ENCODE results near the gene REEP5. TPM values are rescaled to one million over a fixed set of nuclear protein-coding genes. Genes with fewer than 3 reads are reported as not detected.
A peak's percentile ranks its signal among the peaks of the same experiment; 100 is the strongest.

REEP5 gene
- total RNA-seq, 1 donor from 2014 or later = 25.8 TPM

DNA sequence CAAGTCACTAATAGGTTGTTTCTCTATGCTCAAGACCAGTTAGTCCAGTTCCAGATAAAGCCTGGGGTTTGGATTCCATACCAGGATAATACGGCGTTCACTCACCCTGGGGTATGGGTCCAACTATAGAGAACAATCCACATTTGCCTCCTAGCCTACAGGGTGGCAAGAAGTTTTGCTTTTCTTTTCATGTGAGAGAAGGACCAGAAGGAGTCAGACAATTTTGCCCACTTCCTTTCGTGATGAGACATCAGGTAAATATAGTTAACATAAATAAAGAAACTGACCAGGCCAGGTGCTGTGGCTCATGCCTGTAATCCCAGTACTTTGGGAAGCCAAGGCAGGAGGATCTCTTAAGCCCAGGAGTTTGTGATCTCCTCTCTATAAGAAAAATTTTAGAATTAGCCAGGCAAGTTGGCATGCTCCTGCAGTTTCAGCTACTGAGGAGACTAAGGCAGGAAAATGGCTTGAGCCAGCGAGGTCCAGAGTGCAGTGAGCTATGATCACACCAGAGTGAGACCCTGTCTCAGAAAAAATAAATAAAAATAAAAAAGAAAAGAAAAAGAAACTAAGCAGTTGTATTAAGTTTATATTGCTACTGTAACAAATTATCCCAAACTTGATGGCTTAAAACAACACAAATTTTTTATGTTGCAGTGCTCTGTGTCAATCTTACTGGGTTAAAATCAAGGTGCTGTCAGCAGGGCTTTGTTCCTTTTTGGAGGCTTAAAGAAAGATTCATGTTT, 7.5 kb upstream of the REEP5 start:
- Mint-ChIP-seq H3K27me3 (ENCODE audit: low read depth) (no peaks in the 10 kb centered on the region), H3K36me3 (ENCODE audit: low read depth) (no peaks in the 10 kb centered on the region), H3K9me3 (no peaks in the 10 kb centered on the region), H3K4me3 (no peak overlapping the region), H3K27ac (ENCODE audit: unreplicated experiment) (no peak overlapping the region), H3K4me1 (peaks cover 4% of the 10 kb centered on the region)
- TF ChIP-seq, protein P1, sequence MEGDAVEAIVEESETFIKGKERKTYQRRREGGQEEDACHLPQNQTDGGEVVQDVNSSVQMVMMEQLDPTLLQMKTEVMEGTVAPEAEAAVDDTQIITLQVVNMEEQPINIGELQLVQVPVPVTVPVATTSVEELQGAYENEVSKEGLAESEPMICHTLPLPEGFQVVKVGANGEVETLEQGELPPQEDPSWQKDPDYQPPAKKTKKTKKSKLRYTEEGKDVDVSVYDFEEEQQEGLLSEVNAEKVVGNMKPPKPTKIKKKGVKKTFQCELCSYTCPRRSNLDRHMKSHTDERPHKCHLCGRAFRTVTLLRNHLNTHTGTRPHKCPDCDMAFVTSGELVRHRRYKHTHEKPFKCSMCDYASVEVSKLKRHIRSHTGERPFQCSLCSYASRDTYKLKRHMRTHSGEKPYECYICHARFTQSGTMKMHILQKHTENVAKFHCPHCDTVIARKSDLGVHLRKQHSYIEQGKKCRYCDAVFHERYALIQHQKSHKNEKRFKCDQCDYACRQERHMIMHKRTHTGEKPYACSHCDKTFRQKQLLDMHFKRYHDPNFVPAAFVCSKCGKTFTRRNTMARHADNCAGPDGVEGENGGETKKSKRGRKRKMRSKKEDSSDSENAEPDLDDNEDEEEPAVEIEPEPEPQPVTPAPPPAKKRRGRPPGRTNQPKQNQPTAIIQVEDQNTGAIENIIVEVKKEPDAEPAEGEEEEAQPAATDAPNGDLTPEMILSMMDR (conservative IDR thresholded peaks at IDR 0.05) = no peak
- DNase-seq (ENCODE audit: low read depth, low spot score) = no peak

DNA sequence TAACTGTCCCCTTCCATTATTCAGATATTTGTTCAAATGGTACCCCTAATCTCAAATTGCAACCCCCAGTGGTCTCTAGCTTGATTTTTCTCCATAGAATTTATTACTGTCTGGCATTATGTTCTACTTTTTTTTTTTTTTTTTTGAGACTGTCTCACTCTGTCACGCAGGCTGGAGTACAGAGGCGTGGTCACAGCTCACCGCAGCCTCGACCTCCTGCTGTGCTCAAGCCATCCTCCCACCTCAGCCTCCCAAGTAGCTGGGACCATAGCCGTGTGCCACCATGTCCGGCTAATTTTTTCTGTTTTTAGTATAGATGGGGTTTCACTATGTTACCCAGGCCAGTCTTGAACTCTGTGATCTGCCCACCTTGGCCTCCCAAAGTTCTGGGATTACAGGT, 2.0 kb upstream of the REEP5 start:
- Mint-ChIP-seq H3K27ac (ENCODE audit: unreplicated experiment) (no peak overlapping the region), H3K4me1 (peaks cover 22% of the 10 kb centered on the region), H3K27me3 (ENCODE audit: low read depth) (peaks cover 9% of the 10 kb centered on the region), H3K4me3 (peak overlapping the region; percentile 98), H3K36me3 (ENCODE audit: low read depth) (no peaks in the 10 kb centered on the region), H3K9me3 (no peaks in the 10 kb centered on the region)
- TF ChIP-seq, protein P1 (conservative IDR thresholded peaks at IDR 0.05) = no peak
- no peak for DNase-seq (ENCODE audit: low read depth, low spot score)

DNA sequence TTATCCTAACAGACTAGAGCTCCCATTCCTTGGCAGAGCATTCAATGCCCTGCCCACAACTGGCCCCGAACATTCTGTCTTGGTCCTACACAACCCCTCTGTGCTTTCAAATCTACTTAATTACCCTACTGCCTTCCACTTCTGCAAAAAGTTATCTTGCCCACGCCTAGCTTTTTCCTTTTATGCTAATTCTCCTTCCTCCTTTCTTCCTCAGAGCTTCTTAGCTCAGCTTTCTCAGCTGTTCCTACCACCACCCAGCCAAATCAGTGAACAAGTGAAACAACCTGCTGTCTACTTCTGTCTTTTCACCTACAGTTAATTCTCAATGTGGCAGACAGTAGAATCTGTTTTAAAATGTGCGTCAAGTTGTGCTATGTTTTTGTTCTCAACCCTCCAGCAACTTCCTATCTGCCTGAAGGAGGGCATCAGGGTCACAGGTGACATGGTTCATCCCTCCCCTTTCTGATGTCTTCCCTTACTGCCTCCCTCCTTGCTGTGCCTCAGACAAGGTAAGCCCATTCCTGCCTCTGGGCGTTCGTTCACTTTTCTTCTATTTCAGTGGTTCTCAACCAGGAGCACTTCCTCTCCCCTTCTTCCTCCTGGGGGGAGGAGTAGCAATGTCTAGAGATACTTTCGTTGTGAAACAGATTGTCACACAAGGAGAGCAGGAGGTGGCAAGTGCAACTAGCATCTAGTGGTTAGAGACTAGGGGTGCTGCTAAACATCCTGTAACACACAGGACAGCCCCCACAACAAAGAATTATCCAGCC, 1.3 kb upstream of the REEP5 start:
- H3K4me3 Mint-ChIP-seq = peak overlapping the region; percentile 98
- DNase-seq (ENCODE audit: low read depth, low spot score) = no peak
- no peak overlapping the region for H3K27ac Mint-ChIP-seq (ENCODE audit: unreplicated experiment)
- peaks cover 22% of the 10 kb centered on the region for H3K4me1 Mint-ChIP-seq
- peaks cover 9% of the 10 kb centered on the region for H3K27me3 Mint-ChIP-seq (ENCODE audit: low read depth)
- no peaks in the 10 kb centered on the region for H3K9me3 Mint-ChIP-seq
- TF ChIP-seq, protein P1 (conservative IDR thresholded peaks at IDR 0.05) = no peak
- peaks cover 4% of the 10 kb centered on the region for H3K36me3 Mint-ChIP-seq (ENCODE audit: low read depth)

DNA sequence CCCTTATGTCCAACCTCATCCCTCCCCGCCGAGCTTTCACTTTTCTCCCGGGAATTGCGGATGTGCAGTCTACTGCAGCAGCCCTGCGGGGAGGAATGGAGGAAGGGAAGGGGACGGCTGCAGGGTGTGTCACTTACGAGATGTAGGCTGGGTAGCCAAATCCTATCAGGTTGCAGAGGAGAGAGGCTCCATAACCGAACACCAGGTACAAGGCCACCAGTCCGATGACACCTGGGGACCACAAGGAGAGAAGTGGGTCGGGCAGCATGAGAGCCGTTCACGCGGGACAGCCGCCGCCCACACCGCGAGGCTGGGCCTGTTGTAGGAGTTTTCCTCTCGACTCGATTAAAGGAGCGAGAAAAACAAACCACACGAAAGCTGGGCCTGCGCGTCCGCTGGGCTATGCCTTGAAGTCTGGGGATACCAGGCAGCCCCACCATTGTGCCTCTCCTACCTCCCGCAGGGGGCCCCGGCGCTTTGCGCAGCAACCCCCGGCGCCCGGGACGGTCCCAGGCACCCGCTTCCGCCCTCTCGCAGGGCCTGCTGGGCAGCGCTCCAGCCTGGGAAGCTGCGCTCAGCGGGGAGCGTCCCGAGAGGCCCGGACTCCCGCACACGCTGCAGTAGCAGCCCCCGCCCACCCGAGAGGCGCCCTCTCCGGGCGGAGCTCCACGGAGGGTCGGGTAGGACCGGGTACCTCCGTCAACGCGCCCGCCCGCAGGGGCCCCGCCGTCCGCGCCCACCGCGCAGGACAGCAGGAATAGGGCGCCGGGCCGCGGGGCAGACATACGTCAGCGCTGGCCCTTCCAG, 798 bp downstream of the REEP5 start:
- peaks cover 11% of the 10 kb centered on the region for H3K36me3 Mint-ChIP-seq (ENCODE audit: low read depth)
- H3K4me3 Mint-ChIP-seq = peak overlapping the region; percentile 98
- peaks cover 9% of the 10 kb centered on the region for H3K27me3 Mint-ChIP-seq (ENCODE audit: low read depth)
- peak; percentile 45 for DNase-seq (ENCODE audit: low read depth, low spot score)
- TF ChIP-seq, protein P1 (conservative IDR thresholded peaks at IDR 0.05) = no peak
- H3K9me3 Mint-ChIP-seq = no peaks in the 10 kb centered on the region
- H3K27ac Mint-ChIP-seq (ENCODE audit: unreplicated experiment) = no peak overlapping the region
- H3K4me1 Mint-ChIP-seq = peaks cover 22% of the 10 kb centered on the region

DNA sequence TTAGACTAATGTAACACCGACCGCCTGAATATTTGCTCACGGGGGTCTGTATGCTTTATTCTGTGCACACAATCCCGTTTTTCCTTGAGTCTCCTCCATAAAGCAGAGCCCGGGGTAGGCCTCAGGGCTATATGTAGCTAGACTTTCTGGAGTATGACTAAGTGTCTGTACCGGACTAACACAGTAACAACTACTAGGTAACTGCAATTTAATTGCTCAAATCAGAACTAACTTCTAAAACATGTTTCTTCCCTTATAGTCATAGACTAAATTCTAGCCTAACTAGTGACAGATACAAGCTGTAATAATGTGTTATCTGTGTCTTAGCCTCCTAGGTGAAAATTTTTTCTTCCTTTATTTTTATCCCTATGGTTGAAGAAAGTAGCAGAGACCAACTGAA, 2.1 kb downstream of the REEP5 start:
- H3K4me3 Mint-ChIP-seq = peak overlapping the region; percentile 98
- no peak overlapping the region for H3K27ac Mint-ChIP-seq (ENCODE audit: unreplicated experiment)
- H3K4me1 Mint-ChIP-seq = peaks cover 27% of the 10 kb centered on the region
- TF ChIP-seq, protein P1 (conservative IDR thresholded peaks at IDR 0.05) = no peak
- no peak for DNase-seq (ENCODE audit: low read depth, low spot score)
- peaks cover 11% of the 10 kb centered on the region for H3K36me3 Mint-ChIP-seq (ENCODE audit: low read depth)
- H3K27me3 Mint-ChIP-seq (ENCODE audit: low read depth) = peaks cover 9% of the 10 kb centered on the region
- H3K9me3 Mint-ChIP-seq = no peaks in the 10 kb centered on the region

Measured in neural crest cell (in vitro differentiated cells).